H1 (cell line): ENCODE measurements around the gene SYNRG. TPM values are rescaled to one million over a fixed set of nuclear protein-coding genes. Genes with fewer than 3 reads are reported as not detected.

Experiments
- CTCF ChIA-PET: fragments of 300-600 bp; sonication (Branson Sonifier 250); formaldehyde crosslinking; loops from one replicate; lab custom pipeline; 2021; ENCODE audit not compliant: partially characterized antibody; lab: Charles Lee
- POLR2A ChIA-PET: fragments of 300-600 bp; sonication (Branson Sonifier 250); formaldehyde crosslinking; loops from one replicate; lab custom pipeline; 2021; ENCODE audit warnings: inconsistent platforms; ENCODE audit not compliant: partially characterized antibody; lab: Charles Lee
- DNase-seq, 2 experiments: peaks; one replicate each; pipeline versions ENCODE4 v3.0.0 to v3.0.0-alpha.2; 2010 to 2022; ENCODE audit warnings: low spot score in 2 of 2, low read depth in 1 of 2, mixed read lengths in 1 of 2
- FAIRE-seq: peaks from 2 replicates; lab custom pipeline; 2011; peaks lifted over from hg19 to GRCh38; lab: Jason Lieb, UNC
- H2AFZ ChIP-seq: 2 replicates; pipeline ENCODE4 v1.8.1; 2012; ENCODE audit warnings: low read length, inconsistent platforms
- H2AK5ac ChIP-seq: 2 replicates; pipeline ENCODE4 v1.6.1; 2013; ENCODE audit warnings: low read depth, low read length
- H2BK120ac ChIP-seq: replicated peaks from 2 replicates; pipeline ENCODE3; 2013; ENCODE audit warnings: low read depth, low read length, inconsistent platforms
- H2BK12ac ChIP-seq: 2 replicates; pipeline ENCODE4 v1.6.1; 2013; ENCODE audit warnings: low read depth, low read length
- H2BK15ac ChIP-seq: 2 replicates; pipeline ENCODE4 v1.6.1; 2013; ENCODE audit warnings: low read length
- H2BK20ac ChIP-seq: 2 replicates; pipeline ENCODE4 v1.6.1; 2013; ENCODE audit warnings: low read length
- H2BK5ac ChIP-seq: 2 replicates; pipeline ENCODE4 v1.6.1; 2013; ENCODE audit warnings: low read depth, low read length
- H3K14ac ChIP-seq: 2 replicates; pipeline ENCODE4 v1.6.1; 2013; ENCODE audit warnings: inconsistent platforms; ENCODE audit not compliant: insufficient read length
- H3K18ac ChIP-seq: 2 replicates; pipeline ENCODE4 v1.6.1; 2013; ENCODE audit warnings: low read length; ENCODE audit errors: extremely low read depth
- H3K23ac ChIP-seq: 2 replicates; pipeline ENCODE4 v1.6.1; 2013; ENCODE audit warnings: inconsistent platforms; ENCODE audit not compliant: insufficient read length
- H3K23me2 ChIP-seq: 2 replicates; pipeline ENCODE4 v1.6.1; 2013; ENCODE audit warnings: low read depth, low read length
- H3K27ac ChIP-seq: 2 replicates; pipeline ENCODE4 v1.6.1; 2011; ENCODE audit warnings: low read depth, low read length, inconsistent platforms
- H3K27me3 ChIP-seq, 4 experiments: replicated peaks in 1 of 4; 1 replicate in 1 of 4; 2 replicates in 3 of 4; pipeline versions ENCODE4 v1.6.1 to v1.8.1; 2011 to 2013; ENCODE audit warnings: low read length in 3 of 4, mild to moderate bottlenecking in 3 of 4, inconsistent platforms in 2 of 4, mixed read lengths in 2 of 4, moderate library complexity in 1 of 4; ENCODE audit not compliant: control insufficient read depth in 3 of 4, insufficient read depth in 3 of 4; ENCODE audit errors: extremely low read depth in 1 of 4
- H3K36me3 ChIP-seq, 4 experiments: 2 replicates each; pipeline versions ENCODE4 v1.6.1 to v1.8.1; 2011 to 2013; ENCODE audit warnings: mild to moderate bottlenecking in 4 of 4, low read length in 3 of 4, moderate library complexity in 2 of 4, control low read depth in 1 of 4, inconsistent platforms in 1 of 4; ENCODE audit not compliant: insufficient read depth in 4 of 4, control insufficient read depth in 2 of 4
- H3K4ac ChIP-seq: replicated peaks from 2 replicates; pipeline ENCODE3; 2013; ENCODE audit warnings: low read length, low read depth, mixed read lengths, inconsistent platforms; ENCODE audit not compliant: insufficient read length
- H3K4me1 ChIP-seq, 4 experiments: replicated peaks in 1 of 4; 1 replicate in 1 of 4; 2 replicates in 3 of 4; pipeline versions ENCODE4 v1.6.1 to v1.8.1; 2011 to 2013; ENCODE audit warnings: low read length in 3 of 4, inconsistent platforms in 2 of 4, mixed read lengths in 1 of 4; ENCODE audit not compliant: insufficient read depth in 4 of 4, control insufficient read depth in 3 of 4
- H3K4me2 ChIP-seq, 2 experiments: 2 replicates each; pipeline versions ENCODE4 v1.6.1 to v1.8.1; 2011 to 2013; ENCODE audit warnings: low read depth in 2 of 2, low read length in 2 of 2, control low read depth in 1 of 2, inconsistent platforms in 1 of 2, mild to moderate bottlenecking in 1 of 2; ENCODE audit not compliant: insufficient read depth in 1 of 2
- H3K4me3 ChIP-seq, 4 experiments: fragments of 200-600, 300-600 bp in 1 of 4; sonication (generic), shearing (Covaris generic), sonication (Bioruptor Twin) in 1 of 4; 2 replicates each; pipeline versions ENCODE4 v1.5.1 to v1.8.1; 2011 to 2016; ENCODE audit warnings: low read length in 4 of 4, low read depth in 3 of 4, control low read depth in 2 of 4, inconsistent platforms in 2 of 4, mild to moderate bottlenecking in 2 of 4, mixed read lengths in 1 of 4, moderate library complexity in 1 of 4; ENCODE audit not compliant: insufficient read depth in 2 of 4; ENCODE audit errors: extremely low read depth in 1 of 4
- H3K56ac ChIP-seq: replicated peaks from 2 replicates; pipeline ENCODE3; 2013; ENCODE audit warnings: low read depth, mild to moderate bottlenecking, mixed read lengths, low read length, inconsistent platforms; ENCODE audit not compliant: insufficient read length
- H3K79me1 ChIP-seq: 2 replicates; pipeline ENCODE4 v1.6.1; 2013; ENCODE audit warnings: low read depth, low read length, control low read depth
- H3K79me2 ChIP-seq, 2 experiments: 2 replicates each; pipeline versions ENCODE4 v1.6.1 to v1.8.1; 2012 to 2013; ENCODE audit warnings: low read length in 2 of 2, mild to moderate bottlenecking in 2 of 2, inconsistent platforms in 1 of 2; ENCODE audit not compliant: insufficient read depth in 2 of 2, control insufficient read depth in 1 of 2
- H3K9ac ChIP-seq, 4 experiments: replicated peaks in 1 of 4; 1 replicate in 1 of 4; 2 replicates in 3 of 4; pipeline versions ENCODE4 v1.6.1 to v1.8.1; 2011 to 2013; ENCODE audit warnings: low read depth in 3 of 4, low read length in 3 of 4, control low read depth in 2 of 4, mild to moderate bottlenecking in 2 of 4, moderate library complexity in 2 of 4, inconsistent platforms in 1 of 4; ENCODE audit errors: extremely low read depth in 1 of 4
- H3K9me3 ChIP-seq, 2 experiments: 2 replicates each; pipeline versions ENCODE4 v1.6.1 to v1.8.1; 2012 to 2013; ENCODE audit warnings: mild to moderate bottlenecking in 2 of 2, moderate library complexity in 2 of 2, control low read depth in 1 of 2, inconsistent platforms in 1 of 2, low read depth in 1 of 2, low read length in 1 of 2, mixed read lengths in 1 of 2; ENCODE audit not compliant: insufficient read depth in 2 of 2
- H4K20me1 ChIP-seq, 2 experiments: replicated peaks in 1 of 2; 2 replicates each; pipeline versions ENCODE3 to v1.8.1; 2011 to 2013; ENCODE audit warnings: inconsistent platforms in 2 of 2, low read length in 2 of 2, mild to moderate bottlenecking in 1 of 2; ENCODE audit not compliant: insufficient read depth in 2 of 2, control insufficient read depth in 1 of 2
- H4K5ac ChIP-seq: 2 replicates; pipeline ENCODE4 v1.6.1; 2013; ENCODE audit warnings: low read length, low read depth, mixed read lengths, inconsistent platforms; ENCODE audit not compliant: insufficient read length
- H4K8ac ChIP-seq: 2 replicates; pipeline ENCODE4 v1.8.0; 2013; ENCODE audit warnings: mild to moderate bottlenecking, moderate library complexity, low read length, inconsistent platforms; ENCODE audit not compliant: insufficient read depth; ENCODE audit errors: extremely low read depth
- H4K91ac ChIP-seq: replicated peaks from 2 replicates; pipeline ENCODE3; 2013; ENCODE audit warnings: low read length, mixed read lengths, inconsistent platforms; ENCODE audit not compliant: insufficient read length
- CEBPB ChIP-seq: IDR thresholded peaks from 2 replicates; pipeline ENCODE4 v1.6.1; 2012; ENCODE audit warnings: low read depth, low read length
- E2F6 ChIP-seq: IDR thresholded peaks from 2 replicates; pipeline ENCODE4 v1.6.1; 2012; ENCODE audit warnings: inconsistent platforms
- EGR1 ChIP-seq: IDR thresholded peaks from 2 replicates; pipeline ENCODE4 v1.6.1; 2011; ENCODE audit warnings: low read depth, low read length, borderline replicate concordance
- RAD21 ChIP-seq, 2 experiments: IDR thresholded peaks in 1 of 2; conservative IDR thresholded peaks in 1 of 2; 2 replicates each; pipeline ENCODE4 v1.6.1; 2011; ENCODE audit warnings: low read depth in 2 of 2, low read length in 2 of 2, improper control_type of control experiment in 1 of 2, inconsistent platforms in 1 of 2, mild to moderate bottlenecking in 1 of 2, moderate library complexity in 1 of 2
- WGBS, 2 experiments: shearing (Covaris generic) in 1 of 2; methylation state at CpG; one replicate each; pipeline versions ENCODE4 v1.1.6 to v1.1.7; 2013 to 2015; ENCODE audit warnings: low lambda C conversion rate in 2 of 2, mixed read lengths in 2 of 2, inconsistent platforms in 1 of 2, low coverage in 1 of 2, missing lambda C conversion rate in 1 of 2; ENCODE audit not compliant: insufficient replicate concordance in 2 of 2, insufficient coverage in 1 of 2, insufficient read length in 1 of 2; ENCODE audit errors: extremely low coverage in 1 of 2, missing lambda C conversion rate in 1 of 2; 5-methylcytosine and 5-hydroxymethylcytosine counted together
- polyA plus RNA-seq, 7 experiments: library from polyadenylated mRNA; depleted of rRNA in 3 of 7; stranded (reverse) in 5 of 7; unstranded in 2 of 7; fragments of >200 nt in 5 of 7; fragments of 200-250 nt in 2 of 7; gene quantifications; 1 replicate in 5 of 7; 2 replicates in 1 of 7; 4 replicates in 1 of 7; pipeline versions ENCODE4 v1.2.1 to v1.2.3, GENCODE V29; 2011 to 2013; ENCODE audit warnings: missing spikeins in 2 of 7, mixed read lengths in 2 of 7
- total RNA-seq: library from RNA; stranded (reverse); fragmentation: NEBNext Ultra II Directional; extraction: Animal tissue kit (Norgen Biotek cat#: 25700); gene quantifications from 2 replicates; pipeline ENCODE4 v1.2.1, GENCODE V29; 2021
- TF ChIP-seq, protein P1 (sequence below), 3 experiments: IDR thresholded peaks; 1 replicate in 2 of 3; 2 replicates in 1 of 3; pipeline versions ENCODE4 v1.5.1 to v1.6.1; 2011; ENCODE audit warnings: low read length in 3 of 3, mild to moderate bottlenecking in 3 of 3, inconsistent platforms in 2 of 3, low read depth in 1 of 3, moderate library complexity in 1 of 3; ENCODE audit not compliant: insufficient read depth in 1 of 3; ENCODE audit errors: control extremely low read depth in 1 of 3

The SYNRG gene
- total and polyA plus RNA-seq, 2 of the 8 experiments (the other 6 are each of a cell fraction or from before 2014, with no cell fraction given): 7.7 to 31.7 TPM

DNA sequence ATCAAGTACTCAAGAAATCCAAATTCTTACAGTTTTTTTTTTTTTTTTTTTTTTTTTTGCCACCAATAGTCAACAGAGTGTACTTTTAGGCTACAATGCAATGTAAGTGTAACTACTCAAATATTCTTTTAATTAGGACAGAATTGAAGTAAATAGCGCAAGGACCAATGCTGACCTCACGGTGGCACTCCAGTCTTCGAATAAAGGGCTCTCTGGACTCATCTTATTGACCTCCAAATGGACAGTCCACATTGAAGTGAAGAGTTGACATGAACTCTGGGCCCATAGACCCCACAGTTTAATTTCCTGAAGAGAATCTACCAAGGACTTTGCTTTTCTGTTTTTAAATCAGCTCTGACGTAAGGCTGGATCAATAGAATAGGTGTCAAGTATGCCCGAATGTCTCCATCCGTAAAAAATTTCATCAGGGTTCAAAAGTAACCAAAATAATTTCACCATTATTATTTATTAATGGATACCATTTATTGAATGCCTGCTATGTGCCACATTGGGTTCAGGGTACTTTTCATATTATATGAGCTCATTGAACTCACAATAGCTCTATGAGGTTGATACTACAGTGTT lies 41.3 kb upstream of the SYNRG start:
- no peak overlapping the region for H3K4me3 ChIP-seq
- H3K36me3 ChIP-seq: no peaks in the 10 kb centered on the region
- H2BK15ac ChIP-seq: no peak overlapping the region
- H2AK5ac ChIP-seq: no peak overlapping the region
- H2AFZ ChIP-seq: no peak overlapping the region
- H3K27me3 ChIP-seq: no peaks in the 10 kb centered on the region; a peak in 3 of 7 replicates
- H3K4me1 ChIP-seq: no peaks in the 10 kb centered on the region
- FAIRE-seq: no peak
- H3K4ac ChIP-seq: no peak overlapping the region
- no peak overlapping the region for H2BK20ac ChIP-seq
- no peak overlapping the region for H3K9ac ChIP-seq
- H4K91ac ChIP-seq: no peak overlapping the region
- no peak overlapping the region for H3K56ac ChIP-seq
- CTCF ChIA-PET: interaction anchor here (0.6 to 6.1 kb wide), 34 partner anchors 10 to 838 kb away, joined by 3 to 48 read pairs (median 4); no protein-coding TSS in a partner anchor
- H2BK12ac ChIP-seq: no peak overlapping the region
- WGBS, 2 experiments: 52% methylated on average over 6 of the region's 6 CpGs; no CpG with 5 or more reads in 1 of the 2 experiments
- H2BK5ac ChIP-seq: no peak overlapping the region
- H3K79me1 ChIP-seq: no peaks in the 10 kb centered on the region
- H4K5ac ChIP-seq: no peak overlapping the region
- POLR2A ChIA-PET: interaction anchor here (0.6 to 1.0 kb wide), 2 partner anchors 11 to 181 kb away, joined by 3 read pairs; no protein-coding TSS in a partner anchor
- H3K14ac ChIP-seq: no peak overlapping the region
- DNase-seq: no peak
- no peak overlapping the region for H4K8ac ChIP-seq
- H3K27ac ChIP-seq: no peak overlapping the region
- no peak overlapping the region for H3K4me2 ChIP-seq
- no peak overlapping the region for H3K23ac ChIP-seq
- no peak overlapping the region for H2BK120ac ChIP-seq
- no peaks in the 10 kb centered on the region for H4K20me1 ChIP-seq
- no peak overlapping the region for H3K18ac ChIP-seq
- no peaks in the 10 kb centered on the region for H3K9me3 ChIP-seq
- peaks cover 1% of the 10 kb centered on the region; the same call in 1 of the 2 replicates for H3K23me2 ChIP-seq
- TF ChIP-seq CEBPB (no peak), E2F6 (no peak), EGR1 (no peak), RAD21 (IDR thresholded peaks at IDR 0.05 in 1 of 2, conservative IDR thresholded peaks at IDR 0.05 in 1 of 2; ENCODE audit: low read depth in 2 of 2, low read length in 2 of 2) (peak; percentile 80 to 87)
- TF ChIP-seq, protein P1, sequence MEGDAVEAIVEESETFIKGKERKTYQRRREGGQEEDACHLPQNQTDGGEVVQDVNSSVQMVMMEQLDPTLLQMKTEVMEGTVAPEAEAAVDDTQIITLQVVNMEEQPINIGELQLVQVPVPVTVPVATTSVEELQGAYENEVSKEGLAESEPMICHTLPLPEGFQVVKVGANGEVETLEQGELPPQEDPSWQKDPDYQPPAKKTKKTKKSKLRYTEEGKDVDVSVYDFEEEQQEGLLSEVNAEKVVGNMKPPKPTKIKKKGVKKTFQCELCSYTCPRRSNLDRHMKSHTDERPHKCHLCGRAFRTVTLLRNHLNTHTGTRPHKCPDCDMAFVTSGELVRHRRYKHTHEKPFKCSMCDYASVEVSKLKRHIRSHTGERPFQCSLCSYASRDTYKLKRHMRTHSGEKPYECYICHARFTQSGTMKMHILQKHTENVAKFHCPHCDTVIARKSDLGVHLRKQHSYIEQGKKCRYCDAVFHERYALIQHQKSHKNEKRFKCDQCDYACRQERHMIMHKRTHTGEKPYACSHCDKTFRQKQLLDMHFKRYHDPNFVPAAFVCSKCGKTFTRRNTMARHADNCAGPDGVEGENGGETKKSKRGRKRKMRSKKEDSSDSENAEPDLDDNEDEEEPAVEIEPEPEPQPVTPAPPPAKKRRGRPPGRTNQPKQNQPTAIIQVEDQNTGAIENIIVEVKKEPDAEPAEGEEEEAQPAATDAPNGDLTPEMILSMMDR (IDR thresholded peaks at IDR 0.05; ENCODE audit: control extremely low read depth in 1 of 3, insufficient read depth in 1 of 3, low read depth in 1 of 3, low read length in 3 of 3): peak; percentile 20 to 73 (median 68)
- H3K79me2 ChIP-seq: no peaks in the 10 kb centered on the region
